T follicular helper cell (primary cell): ENCODE data around the gene DZIP1L.

Source experiments
- DNase-seq: peaks from one replicate; pipeline ENCODE4 v3.0.0-alpha.2; 2020; ENCODE audit warnings: low read depth

DZIP1L gene

GRCh38 chr3:138034918-138035317 lies 80.5 kb downstream of the DZIP1L start:
- no peak for DNase-seq

GRCh38 chr3:138033202-138033691 lies 82.2 kb downstream of the DZIP1L start:
- no peak for DNase-seq

- no peak for DNase-seq
Observed at GRCh38 chr3:138032567-138032966, 82.8 kb downstream of the DZIP1L start.

GRCh38 chr3:138031536-138031935 lies 83.9 kb downstream of the DZIP1L start:
- no peak for DNase-seq

GRCh38 chr3:138030734-138031280 lies 84.6 kb downstream of the DZIP1L start:
- DNase-seq, result no peak

- DNase-seq, result no peak
Observed at GRCh38 chr3:138027821-138028220, 87.6 kb downstream of the DZIP1L start.

GRCh38 chr3:138025553-138025952 lies 89.9 kb downstream of the DZIP1L start:
- no peak for DNase-seq

GRCh38 chr3:138023754-138024153 lies 91.7 kb downstream of the DZIP1L start:
- no peak for DNase-seq

- no peak for DNase-seq
Observed at GRCh38 chr3:138019281-138020069, 95.9 kb downstream of the DZIP1L start.

- no peak for DNase-seq
Observed at GRCh38 chr3:138016065-138016464, 99.3 kb downstream of the DZIP1L start.

- no peak for DNase-seq
Observed at GRCh38 chr3:138012526-138012925, 102.9 kb downstream of the DZIP1L start.
